ENCODE data around the gene AGBL4.

The AGBL4 gene

GRCh38 chr1:48794816-48795215 lies 1228.9 kb downstream of the AGBL4 start:
- Histone ChIP-seq H3K4me1 (ENCODE audit: control insufficient read depth, insufficient read depth, low read depth, low read length) (no peaks in the 10 kb centered on the region), H3K4me3 (ENCODE audit: insufficient read depth in 1 of 2, low read depth in 1 of 2, low read length in 2 of 2) (no peak overlapping the region), H3K14ac (ENCODE audit: low read length in 2 of 2) (no peak overlapping the region), H2BK12ac (ENCODE audit: low read length in 2 of 2) (no peak overlapping the region), H2BK5ac (ENCODE audit: low read depth, low read length, poor library complexity, severe bottlenecking) (no peak overlapping the region), H3K27me3 (ENCODE audit: control insufficient read depth in 1 of 2, insufficient read depth in 1 of 2, low read length in 2 of 2) (peaks cover 0 to 9% of the 10 kb centered on the region in 2 experiments), H3K4me2 (ENCODE audit: low read length, poor library complexity, severe bottlenecking) (no peak overlapping the region), H4K91ac (ENCODE audit: low read length) (no peak overlapping the region), H2AFZ (ENCODE audit: low read depth, low read length) (no peak overlapping the region), H3K4ac (ENCODE audit: low read depth in 1 of 2, low read length in 2 of 2) (no peak overlapping the region), H3K23ac (ENCODE audit: low read length in 2 of 2) (no peak overlapping the region), H4K8ac (ENCODE audit: low read length) (no peak overlapping the region), H3K36me3 (ENCODE audit: control insufficient read depth in 1 of 2, insufficient read depth in 2 of 2, low read depth in 1 of 2, low read length in 2 of 2) (no peaks in the 10 kb centered on the region), H3K18ac (ENCODE audit: low read depth in 1 of 2, low read length in 2 of 2) (no peak overlapping the region), H2BK15ac (ENCODE audit: low read depth, poor library complexity, severe bottlenecking) (no peak overlapping the region), H3K9me3 (ENCODE audit: control insufficient read depth, low read length) (no peaks in the 10 kb centered on the region), H3K9ac (ENCODE audit: low read length) (no peak overlapping the region), H3K79me1 (replicated peaks; ENCODE audit: low read length, poor library complexity, severe bottlenecking) (no peaks in the 10 kb centered on the region), H2BK120ac (ENCODE audit: low read depth, low read length) (no peak overlapping the region), H2AK5ac (ENCODE audit: low read length, severe bottlenecking) (no peak overlapping the region), H3K27ac (ENCODE audit: low read length, poor library complexity, severe bottlenecking) (no peak overlapping the region)
- 0% methylated on average over 1 of the region's 1 CpG for WGBS
- DNase-seq = no peak

GRCh38 chr1:48793863-48794262 lies 1229.9 kb downstream of the AGBL4 start:
- H4K91ac ChIP-seq (ENCODE audit: low read length) = no peak overlapping the region
- no peak overlapping the region for H2AK5ac ChIP-seq (ENCODE audit: low read length, severe bottlenecking)
- no peak overlapping the region for H3K18ac ChIP-seq (ENCODE audit: low read depth in 1 of 2, low read length in 2 of 2)
- 27% methylated on average over 1 of the region's 1 CpG for WGBS
- no peak overlapping the region for H2BK5ac ChIP-seq (ENCODE audit: low read depth, low read length, poor library complexity, severe bottlenecking)
- H3K79me1 ChIP-seq (replicated peaks; ENCODE audit: low read length, poor library complexity, severe bottlenecking) = no peaks in the 10 kb centered on the region
- no peak overlapping the region for H3K14ac ChIP-seq (ENCODE audit: low read length in 2 of 2)
- H3K4me1 ChIP-seq (ENCODE audit: control insufficient read depth, insufficient read depth, low read depth, low read length) = no peaks in the 10 kb centered on the region
- no peak overlapping the region for H3K4me2 ChIP-seq (ENCODE audit: low read length, poor library complexity, severe bottlenecking)
- H3K4ac ChIP-seq (ENCODE audit: low read depth in 1 of 2, low read length in 2 of 2) = no peak overlapping the region
- no peak overlapping the region for H2BK12ac ChIP-seq (ENCODE audit: low read length in 2 of 2)
- H3K4me3 ChIP-seq (ENCODE audit: insufficient read depth in 1 of 2, low read depth in 1 of 2, low read length in 2 of 2) = no peak overlapping the region
- H3K9me3 ChIP-seq (ENCODE audit: control insufficient read depth, low read length) = no peaks in the 10 kb centered on the region
- no peak overlapping the region for H2BK15ac ChIP-seq (ENCODE audit: low read depth, poor library complexity, severe bottlenecking)
- H3K23ac ChIP-seq (ENCODE audit: low read length in 2 of 2) = no peak overlapping the region
- H3K27me3 ChIP-seq (ENCODE audit: control insufficient read depth in 1 of 2, insufficient read depth in 1 of 2, low read length in 2 of 2) = peaks cover 0 to 9% of the 10 kb centered on the region in 2 experiments
- H3K36me3 ChIP-seq (ENCODE audit: control insufficient read depth in 1 of 2, insufficient read depth in 2 of 2, low read depth in 1 of 2, low read length in 2 of 2) = no peaks in the 10 kb centered on the region
- H2AFZ ChIP-seq (ENCODE audit: low read depth, low read length) = no peak overlapping the region
- H3K9ac ChIP-seq (ENCODE audit: low read length) = no peak overlapping the region
- H4K8ac ChIP-seq (ENCODE audit: low read length) = no peak overlapping the region
- no peak for DNase-seq
- no peak overlapping the region for H2BK120ac ChIP-seq (ENCODE audit: low read depth, low read length)
- H3K27ac ChIP-seq (ENCODE audit: low read length, poor library complexity, severe bottlenecking) = no peak overlapping the region

GRCh38 chr1:48792961-48793360 lies 1230.8 kb downstream of the AGBL4 start:
- no peaks in the 10 kb centered on the region for H3K9me3 ChIP-seq (ENCODE audit: control insufficient read depth, low read length)
- H2BK5ac ChIP-seq (ENCODE audit: low read depth, low read length, poor library complexity, severe bottlenecking) = no peak overlapping the region
- H4K8ac ChIP-seq (ENCODE audit: low read length) = no peak overlapping the region
- no peak overlapping the region for H3K14ac ChIP-seq (ENCODE audit: low read length in 2 of 2)
- H2BK12ac ChIP-seq (ENCODE audit: low read length in 2 of 2) = no peak overlapping the region
- no peaks in the 10 kb centered on the region for H3K79me1 ChIP-seq (replicated peaks; ENCODE audit: low read length, poor library complexity, severe bottlenecking)
- no peak overlapping the region for H3K4ac ChIP-seq (ENCODE audit: low read depth in 1 of 2, low read length in 2 of 2)
- no peak overlapping the region for H3K4me3 ChIP-seq (ENCODE audit: insufficient read depth in 1 of 2, low read depth in 1 of 2, low read length in 2 of 2)
- H2BK120ac ChIP-seq (ENCODE audit: low read depth, low read length) = no peak overlapping the region
- no peak overlapping the region for H3K18ac ChIP-seq (ENCODE audit: low read depth in 1 of 2, low read length in 2 of 2)
- no peak overlapping the region for H3K23ac ChIP-seq (ENCODE audit: low read length in 2 of 2)
- no peak overlapping the region for H3K4me2 ChIP-seq (ENCODE audit: low read length, poor library complexity, severe bottlenecking)
- no peak overlapping the region for H4K91ac ChIP-seq (ENCODE audit: low read length)
- no peak overlapping the region for H3K9ac ChIP-seq (ENCODE audit: low read length)
- H3K36me3 ChIP-seq (ENCODE audit: control insufficient read depth in 1 of 2, insufficient read depth in 2 of 2, low read depth in 1 of 2, low read length in 2 of 2) = no peaks in the 10 kb centered on the region
- H2AK5ac ChIP-seq (ENCODE audit: low read length, severe bottlenecking) = no peak overlapping the region
- no peak overlapping the region for H2AFZ ChIP-seq (ENCODE audit: low read depth, low read length)
- no peak overlapping the region for H2BK15ac ChIP-seq (ENCODE audit: low read depth, poor library complexity, severe bottlenecking)
- no peaks in the 10 kb centered on the region for H3K4me1 ChIP-seq (ENCODE audit: control insufficient read depth, insufficient read depth, low read depth, low read length)
- no peak for DNase-seq
- H3K27ac ChIP-seq (ENCODE audit: low read length, poor library complexity, severe bottlenecking) = no peak overlapping the region
- peaks cover 0 to 10% of the 10 kb centered on the region in 2 experiments for H3K27me3 ChIP-seq (ENCODE audit: control insufficient read depth in 1 of 2, insufficient read depth in 1 of 2, low read length in 2 of 2)
- WGBS = 79% methylated on average over 1 of the region's 1 CpG

- Histone ChIP-seq H3K27ac (ENCODE audit: low read length, poor library complexity, severe bottlenecking) (no peak overlapping the region), H2AFZ (ENCODE audit: low read depth, low read length) (no peak overlapping the region), H2BK5ac (ENCODE audit: low read depth, low read length, poor library complexity, severe bottlenecking) (no peak overlapping the region), H3K14ac (ENCODE audit: low read length in 2 of 2) (no peak overlapping the region), H3K4me1 (ENCODE audit: control insufficient read depth, insufficient read depth, low read depth, low read length) (no peaks in the 10 kb centered on the region), H3K18ac (ENCODE audit: low read depth in 1 of 2, low read length in 2 of 2) (no peak overlapping the region), H3K36me3 (ENCODE audit: control insufficient read depth in 1 of 2, insufficient read depth in 2 of 2, low read depth in 1 of 2, low read length in 2 of 2) (no peaks in the 10 kb centered on the region), H2BK15ac (ENCODE audit: low read depth, poor library complexity, severe bottlenecking) (no peak overlapping the region), H3K23ac (ENCODE audit: low read length in 2 of 2) (no peak overlapping the region), H3K4me2 (ENCODE audit: low read length, poor library complexity, severe bottlenecking) (no peak overlapping the region), H4K8ac (ENCODE audit: low read length) (no peak overlapping the region), H3K4me3 (ENCODE audit: insufficient read depth in 1 of 2, low read depth in 1 of 2, low read length in 2 of 2) (no peak overlapping the region), H3K9me3 (ENCODE audit: control insufficient read depth, low read length) (no peaks in the 10 kb centered on the region), H3K9ac (ENCODE audit: low read length) (no peak overlapping the region), H3K79me1 (replicated peaks; ENCODE audit: low read length, poor library complexity, severe bottlenecking) (no peaks in the 10 kb centered on the region), H2AK5ac (ENCODE audit: low read length, severe bottlenecking) (no peak overlapping the region), H2BK12ac (ENCODE audit: low read length in 2 of 2) (no peak overlapping the region), H2BK120ac (ENCODE audit: low read depth, low read length) (no peak overlapping the region), H3K4ac (ENCODE audit: low read depth in 1 of 2, low read length in 2 of 2) (no peak overlapping the region), H3K27me3 (ENCODE audit: control insufficient read depth in 1 of 2, insufficient read depth in 1 of 2, low read length in 2 of 2) (peaks cover 0 to 14% of the 10 kb centered on the region in 2 experiments), H4K91ac (ENCODE audit: low read length) (no peak overlapping the region)
- DNase-seq = no peak
Observed at GRCh38 chr1:48790397-48790796, 1233.4 kb downstream of the AGBL4 start.

All from mesenchymal stem cell (in vitro differentiated cells and primary cell).